Islet of Langerhans (tissue), 1 donor: ENCODE results near the gene CYP4A22.
"Not testable (repeated sequence)": the region's sequence is repeated elsewhere in the genome, so short reads cannot be mapped to it uniquely, and the experiment has no call there.

Experiments
- FAIRE-seq: peaks from one replicate; lab custom pipeline; 2011; peaks lifted over from hg19 to GRCh38; lab: Jason Lieb, UNC

Gene CYP4A22

GRCh38 chr1:47137198-47137597 lies at the start of gene CYP4A22:
TSS of gene CYP4A22 (plus strand) at chr1:47137441. CDS start at chr1:47137486, 45 bp downstream.
- no peak for FAIRE-seq

GRCh38 chr1:47089356-47089755 lies 47.9 kb upstream of the CYP4A22 start:
- FAIRE-seq: not testable (repeated sequence)

- FAIRE-seq: not testable (repeated sequence)
Observed at GRCh38 chr1:47091476-47091875, 45.8 kb upstream of the CYP4A22 start.

GRCh38 chr1:47104816-47105215 lies 32.4 kb upstream of the CYP4A22 start:
- no peak for FAIRE-seq

GRCh38 chr1:47106792-47107191 lies 30.4 kb upstream of the CYP4A22 start:
- FAIRE-seq: no peak

- FAIRE-seq: not testable (repeated sequence)
Observed at GRCh38 chr1:47107851-47108574, 29.2 kb upstream of the CYP4A22 start.

DNA sequence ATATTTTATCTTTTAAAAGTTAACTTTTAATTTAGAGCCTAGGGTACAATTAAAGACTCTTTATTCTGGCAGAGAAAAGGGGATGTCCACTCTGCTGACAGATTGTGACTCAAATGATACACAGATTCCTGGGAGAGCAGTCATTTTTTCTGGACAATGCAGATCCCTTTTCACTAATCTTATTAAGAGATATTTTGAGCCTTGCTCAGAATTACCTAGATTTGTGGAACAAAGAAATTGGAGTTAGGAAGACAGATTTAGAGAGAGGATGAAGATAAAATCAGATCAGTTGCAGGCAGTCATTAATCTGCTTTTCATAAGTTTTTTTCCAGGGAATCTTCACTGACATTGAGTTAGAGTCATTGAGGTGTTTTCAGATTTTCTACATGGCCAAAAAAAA lies 27.8 kb upstream of the CYP4A22 start:
- not testable (repeated sequence) for FAIRE-seq

DNA sequence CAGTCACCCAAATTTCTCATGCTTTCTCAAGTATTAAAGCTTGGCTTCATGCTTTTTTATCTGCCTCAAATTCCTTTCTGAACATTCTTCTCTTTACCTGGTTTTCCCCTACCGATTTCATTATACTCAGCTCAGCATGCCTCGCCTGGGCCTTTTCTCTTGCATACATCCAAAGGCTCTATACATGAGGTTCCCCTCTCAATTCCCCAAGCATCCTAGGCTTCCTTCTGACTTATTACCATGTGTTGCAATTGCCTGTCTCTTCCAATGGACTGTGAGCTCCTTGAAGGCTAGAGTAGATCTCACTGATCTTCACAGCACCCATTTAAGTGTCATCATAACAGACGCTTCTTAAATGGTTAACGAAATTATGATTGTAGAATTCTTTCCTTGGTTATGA lies 24.1 kb upstream of the CYP4A22 start:
- FAIRE-seq: no peak

GRCh38 chr1:47121039-47121438 lies 16.2 kb upstream of the CYP4A22 start:
- not testable (repeated sequence) for FAIRE-seq

GRCh38 chr1:47124834-47125233 lies 12.4 kb upstream of the CYP4A22 start:
- not testable (repeated sequence) for FAIRE-seq

DNA sequence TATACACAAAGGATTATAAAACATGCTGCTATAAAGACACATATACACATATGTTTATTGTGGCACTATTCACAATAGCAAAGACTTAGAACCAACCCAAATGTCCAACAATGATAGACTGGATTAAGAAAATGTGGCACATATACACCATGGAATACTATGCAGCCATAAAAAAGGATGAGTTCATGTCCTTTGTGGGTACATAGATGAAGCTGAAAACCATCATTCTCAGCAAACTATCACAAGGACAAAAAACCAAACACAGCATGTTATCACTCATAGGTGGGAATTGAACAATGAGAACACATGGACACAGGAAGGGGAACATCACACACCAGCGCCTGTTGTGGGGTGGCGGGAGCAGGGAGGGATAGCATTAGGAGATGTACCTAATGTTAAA lies 10.2 kb upstream of the CYP4A22 start:
- not testable (repeated sequence) for FAIRE-seq

DNA sequence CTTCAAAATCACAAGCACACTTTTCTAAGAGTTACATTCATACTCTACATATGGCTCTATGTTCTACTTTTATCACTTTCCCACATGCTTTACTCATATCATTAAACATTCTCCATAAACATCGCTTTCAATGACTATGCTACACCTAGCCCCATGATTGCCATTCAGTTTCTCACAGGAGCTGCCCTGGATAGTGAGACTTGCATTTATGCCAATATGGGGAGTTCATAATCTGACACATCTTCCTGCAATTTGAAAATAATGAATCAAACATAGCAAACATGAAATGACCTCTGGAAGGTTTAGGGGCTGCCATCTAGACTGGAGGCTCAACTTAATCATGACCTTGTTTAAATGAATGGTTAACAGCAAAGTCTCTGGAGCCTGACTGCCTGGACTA lies 9.0 kb upstream of the CYP4A22 start:
- FAIRE-seq: no peak

DNA sequence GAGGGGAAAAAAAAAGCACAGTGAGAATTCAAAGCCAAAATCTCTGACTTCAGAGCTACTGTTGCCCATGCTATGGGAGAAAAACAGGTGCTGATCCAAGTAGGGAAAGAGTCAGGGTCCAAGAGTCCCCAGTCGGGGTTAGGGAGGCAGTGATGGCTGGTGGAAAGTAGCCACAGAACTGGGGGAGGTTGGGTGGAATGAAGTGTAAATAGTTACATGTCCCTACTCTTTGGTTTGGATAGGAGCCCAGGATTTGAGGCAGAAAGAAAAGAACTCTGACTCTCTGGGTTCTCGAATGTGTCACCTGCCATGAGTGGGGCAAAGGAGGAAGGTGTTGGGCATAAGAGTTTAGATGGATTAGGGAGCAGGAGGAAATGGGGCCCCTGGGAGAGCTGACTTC lies 8.4 kb upstream of the CYP4A22 start:
- not testable (repeated sequence) for FAIRE-seq

DNA sequence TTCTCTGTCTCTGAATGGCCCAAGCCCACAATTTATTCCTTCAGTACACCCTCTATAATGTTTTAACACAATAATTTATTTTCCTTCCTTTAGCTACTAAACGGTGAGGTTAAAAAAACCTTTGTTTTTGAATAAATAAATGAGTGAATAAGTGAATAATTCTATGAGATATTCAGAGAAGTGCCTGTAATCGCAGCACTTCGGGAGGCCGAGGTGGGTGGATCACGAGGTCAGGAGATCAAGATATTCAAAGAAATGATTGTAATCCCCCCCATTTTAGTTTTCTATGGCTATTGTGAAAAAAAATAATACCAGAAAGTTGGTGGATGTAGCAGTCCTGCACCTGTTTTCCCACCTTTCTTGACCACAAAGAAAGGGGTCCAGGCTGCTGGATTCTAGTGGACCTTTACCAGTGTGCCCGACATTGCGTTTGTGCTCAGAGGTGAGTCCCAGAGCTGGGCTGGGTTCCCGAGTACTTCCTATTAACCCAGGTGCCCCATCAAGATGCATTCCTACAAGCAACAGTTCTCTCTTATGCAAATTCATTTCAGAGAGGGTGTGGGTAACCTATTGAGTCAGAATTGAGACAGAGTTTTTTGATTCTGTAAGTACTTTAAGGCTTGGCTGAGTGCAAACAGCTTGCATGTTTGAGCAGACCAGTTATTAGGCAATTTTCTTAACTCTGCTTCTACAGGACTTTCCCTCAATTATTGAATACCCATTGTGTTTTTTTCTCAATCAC lies 7.6 kb upstream of the CYP4A22 start:
- FAIRE-seq: not testable (repeated sequence)

DNA sequence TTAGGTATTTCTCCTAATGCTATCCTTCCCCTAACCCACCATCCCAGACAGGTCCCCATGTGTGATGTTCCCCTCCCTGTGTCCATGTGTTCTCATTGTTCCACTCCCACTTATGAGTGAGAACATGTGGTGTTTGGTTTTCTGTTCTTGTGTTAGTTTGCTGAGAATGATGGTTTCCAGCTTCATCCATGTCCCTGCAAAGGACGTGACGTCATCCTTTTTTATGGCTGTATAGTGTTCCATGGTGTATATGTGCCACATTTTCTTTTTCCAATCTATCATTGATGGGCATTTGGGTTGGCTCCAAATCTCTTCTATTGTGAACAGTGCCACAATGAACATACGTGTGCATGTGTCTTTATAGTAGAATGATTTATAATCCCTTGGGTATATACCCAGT lies 4.6 kb upstream of the CYP4A22 start:
- FAIRE-seq: not testable (repeated sequence)

- FAIRE-seq: no peak
Observed at GRCh38 chr1:47137925-47138615, 829 bp downstream of the CYP4A22 start.

DNA sequence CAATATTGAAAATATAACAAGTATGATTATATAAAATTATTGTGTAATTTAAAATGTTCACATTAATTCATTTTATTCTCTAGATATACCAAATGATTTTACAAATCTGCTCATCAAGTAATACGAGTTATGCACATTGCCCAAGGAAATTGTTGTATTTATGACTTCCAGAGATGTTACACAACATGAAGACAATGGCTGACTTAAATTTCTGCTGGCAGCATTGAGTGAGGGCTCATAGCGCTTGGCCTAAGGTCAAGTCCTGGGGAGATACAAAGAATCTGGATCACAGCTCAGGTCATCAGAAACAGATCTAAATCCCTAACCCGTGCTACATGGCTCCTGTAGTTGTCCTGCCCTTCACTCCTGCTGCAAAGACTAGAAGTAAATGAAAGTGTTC lies 3.1 kb downstream of the CYP4A22 start:
- FAIRE-seq: not testable (repeated sequence)

DNA sequence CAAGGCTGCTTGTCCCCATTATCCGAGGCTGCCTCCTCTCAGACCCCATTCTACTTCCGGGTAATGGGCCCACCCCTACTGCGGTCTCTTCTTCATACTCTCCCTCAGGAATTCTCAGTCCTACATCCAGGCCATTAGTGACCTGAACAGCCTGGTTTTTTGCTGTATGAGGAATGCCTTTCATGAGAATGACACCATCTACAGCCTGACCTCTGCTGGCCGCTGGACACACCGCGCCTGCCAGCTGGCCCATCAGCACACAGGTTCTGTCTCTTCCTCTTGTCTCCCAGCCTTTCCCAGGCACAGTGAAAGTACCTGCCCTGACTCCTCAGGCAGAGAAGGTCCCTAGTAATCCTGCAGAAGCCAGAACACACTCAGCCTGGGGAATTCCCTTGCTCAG lies 6.4 kb downstream of the CYP4A22 start:
- FAIRE-seq: not testable (repeated sequence)

GRCh38 chr1:47146495-47146894 lies 9.3 kb downstream of the CYP4A22 start:
- not testable (repeated sequence) for FAIRE-seq

- no peak for FAIRE-seq
Observed at GRCh38 chr1:47147047-47147785, 10.0 kb downstream of the CYP4A22 start.

DNA sequence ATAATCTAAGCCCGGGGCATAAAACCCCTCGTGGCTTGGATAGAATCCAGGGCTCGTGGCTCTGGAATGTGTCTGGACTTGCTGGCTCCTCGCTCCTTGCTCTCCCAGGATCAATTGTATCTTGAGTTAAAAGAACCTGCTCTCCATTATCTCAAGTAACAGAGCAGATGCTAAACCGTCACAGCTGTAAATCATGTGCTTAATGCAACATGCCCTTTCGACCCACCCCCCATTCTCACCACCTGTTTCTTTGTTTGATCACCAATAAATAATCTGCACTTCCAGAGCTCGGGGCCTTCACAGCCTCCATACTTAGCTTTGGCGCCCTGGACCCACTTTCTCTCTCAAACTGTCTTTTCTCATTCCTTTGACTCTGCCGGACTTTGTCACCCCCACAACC lies 11.9 kb downstream of the CYP4A22 start:
- FAIRE-seq: not testable (repeated sequence)

GRCh38 chr1:47156457-47156856 lies 19.2 kb downstream of the CYP4A22 start:
- FAIRE-seq: not testable (repeated sequence)
